SK-N-SH (cell line): ENCODE measurements around the gene DIAPH1. TPM values are rescaled to one million over a fixed set of nuclear protein-coding genes. Genes with fewer than 3 reads are reported as not detected.

Experiments
- CTCF ChIA-PET: fragments of 300-600, 350-600 bp; formaldehyde crosslinking; extraction: SDS; loops from one replicate; lab custom pipeline; 2021; lab: Yijun Ruan, JAX
- POLR2A ChIA-PET: fragments of 350-600 bp; sonication (Branson Sonifier 250); formaldehyde crosslinking; extraction: SDS; loops from one replicate; lab custom pipeline; 2020; ENCODE audit warnings: antibody characterized with exemption, inconsistent platforms; lab: Yijun Ruan, JAX
- DNase-seq: peaks from one replicate; pipeline ENCODE4 v3.0.0; 2012
- H2AFZ ChIP-seq: fragments of 200-600 bp; sonication (generic); 2 replicates; pipeline ENCODE4 v1.8.1; 2016; ENCODE audit warnings: antibody characterized with exemption, mild to moderate bottlenecking, low read depth
- H3F3A ChIP-seq: fragments of 200-600 bp; sonication (generic); replicated peaks from 2 replicates; pipeline ENCODE3; 2016; ENCODE audit warnings: antibody characterized with exemption, mild to moderate bottlenecking; ENCODE audit not compliant: insufficient read depth
- H3K27ac ChIP-seq, 2 experiments: fragments of 200-500 bp in 1 of 2; fragments of 200-600 bp in 1 of 2; sonication (Bioruptor generic) in 1 of 2; sonication (generic), shearing (Covaris generic) in 1 of 2; 2 replicates each; pipeline versions ENCODE4 v1.5.1 to v1.6.1; 2014 to 2016; ENCODE audit warnings: low read depth in 2 of 2, inconsistent platforms in 1 of 2, low read length in 1 of 2, mild to moderate bottlenecking in 1 of 2, mixed read lengths in 1 of 2
- H3K27me3 ChIP-seq: fragments of 200-600 bp; sonication (generic), shearing (Covaris generic); 2 replicates; pipeline ENCODE4 v1.6.1; 2016; ENCODE audit warnings: mixed run types; ENCODE audit not compliant: insufficient read depth
- H3K36me3 ChIP-seq, 2 experiments: fragments of 200-500 bp in 1 of 2; fragments of 200-600 bp in 1 of 2; sonication (Bioruptor generic) in 1 of 2; sonication (generic) in 1 of 2; replicated peaks in 1 of 2; 2 replicates each; pipeline versions ENCODE3 to v1.5.1; 2014 to 2016; ENCODE audit warnings: low read length in 1 of 2, mild to moderate bottlenecking in 1 of 2; ENCODE audit not compliant: insufficient read depth in 2 of 2, control insufficient read depth in 1 of 2
- H3K4me1 ChIP-seq, 2 experiments: fragments of 200-500 bp in 1 of 2; fragments of 200-600 bp in 1 of 2; sonication (Bioruptor generic) in 1 of 2; sonication (generic), shearing (Covaris generic) in 1 of 2; 2 replicates each; pipeline versions ENCODE4 v1.5.1 to v1.6.1; 2014 to 2016; ENCODE audit warnings: low read depth in 1 of 2, low read length in 1 of 2, mixed run types in 1 of 2; ENCODE audit not compliant: insufficient read depth in 2 of 2, control insufficient read depth in 1 of 2
- H3K4me2 ChIP-seq: fragments of 200-600 bp; sonication (generic), shearing (Covaris generic); 2 replicates; pipeline ENCODE4 v1.6.1; 2017; ENCODE audit warnings: mixed run types
- H3K4me3 ChIP-seq, 2 experiments: fragments of 200-500 bp in 1 of 2; fragments of 200-600 bp in 1 of 2; sonication (Bioruptor generic) in 1 of 2; sonication (generic), shearing (Covaris generic) in 1 of 2; 2 replicates each; pipeline versions ENCODE4 v1.5.1 to v1.8.1; 2014 to 2016; ENCODE audit warnings: low read depth in 2 of 2, inconsistent platforms in 1 of 2, low read length in 1 of 2, mild to moderate bottlenecking in 1 of 2, mixed read lengths in 1 of 2, moderate library complexity in 1 of 2
- H3K79me2 ChIP-seq: fragments of 200-600 bp; sonication (generic); 2 replicates; pipeline ENCODE4 v1.8.1; 2017; ENCODE audit warnings: mild to moderate bottlenecking; ENCODE audit not compliant: insufficient read depth
- H3K9ac ChIP-seq: fragments of 200-600 bp; sonication (generic); 2 replicates; pipeline ENCODE4 v1.6.1; 2017; ENCODE audit warnings: mixed run types
- H3K9me2 ChIP-seq: fragments of 200-600 bp; sonication (generic); 2 replicates; pipeline ENCODE4 v1.6.1; 2017; ENCODE audit warnings: mixed run types
- H3K9me3 ChIP-seq: fragments of 200-600 bp; sonication (generic); 2 replicates; pipeline ENCODE4 v1.6.1; 2017; ENCODE audit warnings: mixed run types, mild to moderate bottlenecking, moderate library complexity
- H4K20me1 ChIP-seq: fragments of 200-600 bp; sonication (generic); 2 replicates; pipeline ENCODE4 v1.6.1; 2017; ENCODE audit warnings: mild to moderate bottlenecking, mixed run types; ENCODE audit not compliant: insufficient read depth
- CTCF ChIP-seq: fragments of 200-600 bp; sonication (generic); IDR thresholded peaks from 2 replicates; pipeline ENCODE4 v1.6.1; 2017; ENCODE audit warnings: antibody characterized with exemption, mild to moderate bottlenecking, moderate library complexity
- ELF1 ChIP-seq: IDR thresholded peaks from 2 replicates; pipeline ENCODE4 v1.4.0; 2012
- EP300 ChIP-seq, 2 experiments: IDR thresholded peaks; 2 replicates each; pipeline versions ENCODE4 v1.4.0 to v1.6.1; 2012; ENCODE audit warnings: borderline replicate concordance in 1 of 2, low read depth in 1 of 2, low read length in 1 of 2
- FOSL2 ChIP-seq: IDR thresholded peaks from 2 replicates; pipeline ENCODE4 v1.4.0; 2012; ENCODE audit warnings: low read depth, mild to moderate bottlenecking, moderate library complexity, borderline replicate concordance
- FOXJ3 ChIP-seq: sonication (generic); formaldehyde crosslinking; IDR thresholded peaks from 2 replicates; pipeline ENCODE4 v1.5.1; 2020; ENCODE audit warnings: mild to moderate bottlenecking, missing genetic modification reagents
- GATA2 ChIP-seq: sonication (generic); formaldehyde crosslinking; IDR thresholded peaks from 2 replicates; pipeline ENCODE4 v1.5.0; 2020; ENCODE audit warnings: mild to moderate bottlenecking, missing genetic modification reagents
- JUND ChIP-seq: IDR thresholded peaks from 2 replicates; pipeline ENCODE4 v1.4.0; 2012
- MEF2A ChIP-seq: IDR thresholded peaks from 2 replicates; pipeline ENCODE4 v1.4.0; 2012; ENCODE audit warnings: low read depth, borderline replicate concordance
- MXI1 ChIP-seq: IDR thresholded peaks from 2 replicates; pipeline ENCODE4 v1.6.1; 2012; ENCODE audit warnings: mild to moderate bottlenecking, low read depth, low read length, improper control_type of control experiment
- NFIC ChIP-seq: IDR thresholded peaks from 2 replicates; pipeline ENCODE4 v1.4.0; 2012; ENCODE audit warnings: borderline replicate concordance
- NRF1 ChIP-seq: IDR thresholded peaks from 2 replicates; pipeline ENCODE4 v1.6.1; 2012; ENCODE audit warnings: low read depth, mild to moderate bottlenecking, low read length
- PBX3 ChIP-seq: IDR thresholded peaks from 2 replicates; pipeline ENCODE4; 2012
- POLR2AphosphoS5 ChIP-seq: IDR thresholded peaks from 2 replicates; pipeline ENCODE4 v1.6.1; 2012; ENCODE audit warnings: low read depth, low read length
- RAD21 ChIP-seq: IDR thresholded peaks from 2 replicates; pipeline ENCODE4 v1.6.1; 2012; ENCODE audit warnings: mild to moderate bottlenecking, low read length
- RCOR1 ChIP-seq: fragments of 150-350 bp; IDR thresholded peaks from 2 replicates; pipeline ENCODE4 v1.6.1; 2017; ENCODE audit warnings: antibody characterized with exemption, low read length
- REST ChIP-seq: IDR thresholded peaks from 2 replicates; pipeline ENCODE4 v1.6.1; 2012; ENCODE audit warnings: mild to moderate bottlenecking, low read depth, low read length, moderate library complexity
- RFX5 ChIP-seq: IDR thresholded peaks from 2 replicates; pipeline ENCODE4 v1.6.1; 2012; ENCODE audit warnings: mild to moderate bottlenecking, improper control_type of control experiment, low read length
- SIN3A ChIP-seq: IDR thresholded peaks from 2 replicates; pipeline ENCODE4 v1.6.1; 2012; ENCODE audit warnings: low read depth, mild to moderate bottlenecking, low read length, moderate library complexity, borderline replicate concordance
- TAF1 ChIP-seq: IDR thresholded peaks from 2 replicates; pipeline ENCODE4 v1.6.1; 2012; ENCODE audit warnings: low read depth, mild to moderate bottlenecking, low read length, moderate library complexity, borderline replicate concordance
- TEAD4 ChIP-seq: IDR thresholded peaks from 2 replicates; pipeline ENCODE4 v1.4.0; 2012; ENCODE audit warnings: mild to moderate bottlenecking, borderline replicate concordance; ENCODE audit not compliant: insufficient read depth
- USF2 ChIP-seq: fragments of 150-350 bp; IDR thresholded peaks from 2 replicates; pipeline ENCODE4 v1.6.1; 2017; ENCODE audit warnings: antibody characterized with exemption, low read length, low read depth, borderline replicate concordance
- YY1 ChIP-seq: IDR thresholded peaks from 2 replicates; pipeline ENCODE4 v1.4.0; 2012; ENCODE audit warnings: low read depth, mild to moderate bottlenecking
- WGBS: methylation state at CpG from one replicate; pipeline ENCODE4 v1.1.6; 2017; ENCODE audit warnings: low lambda C conversion rate; 5-methylcytosine and 5-hydroxymethylcytosine counted together
- polyA plus RNA-seq, 3 experiments: library from polyadenylated mRNA; depleted of rRNA; stranded (reverse); fragments of >200 nt; gene quantifications; 2 replicates each; pipeline ENCODE4 v1.2.3, GENCODE V29; 2012

Gene DIAPH1
- polyA plus RNA-seq, 1 of the 3 experiments (the other 2 are of a cell fraction) = 30.4 TPM

- Histone ChIP-seq H3K27me3 (no peaks in the 10 kb centered on the region), H2AFZ (no peak overlapping the region; the same call in 1 of the 2 replicates), H3K27ac (peak overlapping the region; percentile 99 to 100), H3F3A (peaks cover 49% of the 10 kb centered on the region), H3K4me1 (peaks cover 73 to 79% of the 10 kb centered on the region in 2 experiments), H3K36me3 (peaks cover 30 to 38% of the 10 kb centered on the region in 2 experiments), H4K20me1 (no peaks in the 10 kb centered on the region), H3K9me2 (no peaks in the 10 kb centered on the region), H3K9me3 (no peaks in the 10 kb centered on the region), H3K4me3 (peak overlapping the region; percentile 42 to 53), H3K4me2 (peak overlapping the region; percentile 81), H3K9ac (peak overlapping the region; percentile 80), H3K79me2 (peaks cover 4% of the 10 kb centered on the region; the same call in 1 of the 2 replicates)
- ChIA-PET CTCF (interaction anchor here (0.9 to 10.1 kb wide), 13 partner anchors 10 to 287 kb away, joined by 3 to 113 read pairs (median 5); partner anchors contain the start of genes PCDHGA7, PCDHGB7, PCDHGC3 and PCDHGC4), POLR2A (interaction anchor here (0.9 to 2.8 kb wide), 8 partner anchors 9 to 193 kb away, joined by 3 to 16 read pairs (median 4); partner anchors contain the start of genes PCDHGB7, PCDHGC3 and TAF7)
- WGBS = 14% methylated on average over 26 of the region's 29 CpGs
- peak; percentile 86 for DNase-seq
- 0 out of 2 replicates have a peak, but pooled peaks have one; percentile 9 for TF ChIP-seq REST
- TF ChIP-seq MXI1 = 0 out of 2 replicates have a peak, but pooled peaks have one; percentile 35
- TF ChIP-seq POLR2AphosphoS5 = no peak; the same call in 1 of the 2 replicates
- TF ChIP-seq JUND = no peak
- no peak for TF ChIP-seq TEAD4
- TF ChIP-seq PBX3 = peak; percentile 4; the same call in 1 of the 2 replicates
- no peak for TF ChIP-seq GATA2 (CRISPR knock-in tag)
- TF ChIP-seq TAF1 = no peak; the same call in 1 of the 2 replicates
- TF ChIP-seq MEF2A = no peak; the same call in 1 of the 2 replicates
- no peak for TF ChIP-seq RFX5
- peak; percentile 44; the same call in 1 of the 2 replicates for TF ChIP-seq ELF1
- peak; percentile 62; the same call in 1 of the 2 replicates for TF ChIP-seq YY1
- TF ChIP-seq USF2 = no peak
- no peak; the same call in 1 of the 2 replicates for TF ChIP-seq FOSL2
- 0 out of 2 replicates have a peak, but pooled peaks have one; percentile 47 for TF ChIP-seq FOXJ3 (CRISPR knock-in tag)
- no peak; the same call in 1 of the 2 replicates for TF ChIP-seq RAD21
- no peak for TF ChIP-seq NFIC
- no peak for TF ChIP-seq SIN3A
- TF ChIP-seq EP300 (IDR thresholded peaks at IDR 0.05; ENCODE audit: borderline replicate concordance in 1 of 2, low read depth in 1 of 2, low read length in 1 of 2) = peak in 1 of 2 experiments; percentile 19; a peak in 1 of 4 replicates
- no peak for TF ChIP-seq NRF1
- TF ChIP-seq CTCF = no peak
- peak; percentile 36; the same call in 1 of the 2 replicates for TF ChIP-seq RCOR1
Observed at GRCh38 chr5:141513627-141514329, 105.0 kb downstream of the DIAPH1 start.
